Keratinocyte (primary cell): ENCODE data around the gene KRTAP1-1. TPM values are rescaled to one million over a fixed set of nuclear protein-coding genes. Genes with fewer than 3 reads are reported as not detected.

Source experiments
- DNase-seq: peaks from one replicate; pipeline ENCODE4 v3.0.0-alpha.2; 2011; ENCODE audit warnings: low read depth, missing footprints, low spot score
- FAIRE-seq: peaks from 2 replicates; lab custom pipeline; 2011; peaks lifted over from hg19 to GRCh38; lab: Jason Lieb, UNC
- H2AFZ ChIP-seq: 2 replicates; pipeline ENCODE4 v1.6.0; 2012; ENCODE audit warnings: low read length, control low read depth, inconsistent platforms; ENCODE audit not compliant: control insufficient read depth
- H3K27ac ChIP-seq: 2 replicates; pipeline ENCODE4 v1.5.1; 2011; ENCODE audit warnings: low read length; ENCODE audit not compliant: control insufficient read depth, insufficient read depth
- H3K27me3 ChIP-seq: 3 replicates; pipeline ENCODE4 v1.6.0; 2011; ENCODE audit warnings: low read length; ENCODE audit not compliant: control insufficient read depth, insufficient read depth; ENCODE audit errors: extremely low read depth
- H3K36me3 ChIP-seq, 2 experiments: 2 replicates in 1 of 2; 3 replicates in 1 of 2; pipeline ENCODE4 v1.5.1; 2011; ENCODE audit warnings: low read length in 2 of 2, mild to moderate bottlenecking in 1 of 2; ENCODE audit not compliant: control insufficient read depth in 2 of 2, insufficient read depth in 2 of 2; ENCODE audit errors: extremely low read depth in 1 of 2
- H3K4me1 ChIP-seq: 3 replicates; pipeline ENCODE4 v1.5.1; 2011; ENCODE audit warnings: low read length; ENCODE audit not compliant: control insufficient read depth, insufficient read depth; ENCODE audit errors: extremely low read depth
- H3K4me2 ChIP-seq: 3 replicates; pipeline ENCODE4 v1.6.0; 2011; ENCODE audit warnings: low read depth, low read length; ENCODE audit not compliant: control insufficient read depth, insufficient read depth; ENCODE audit errors: extremely low read depth
- H3K4me3 ChIP-seq, 3 experiments: fragments of 200-600 bp in 1 of 3; sonication (generic) in 1 of 3; 2 replicates in 2 of 3; 3 replicates in 1 of 3; pipeline ENCODE4 v1.5.1; 2011 to 2016; ENCODE audit warnings: low read length in 3 of 3, mild to moderate bottlenecking in 3 of 3, control low read depth in 2 of 3, inconsistent platforms in 1 of 3, low read depth in 1 of 3, mixed read lengths in 1 of 3, mixed run types in 1 of 3, moderate library complexity in 1 of 3; ENCODE audit not compliant: control insufficient read depth in 2 of 3, insufficient read depth in 2 of 3; ENCODE audit errors: extremely low read depth in 1 of 3
- H3K79me2 ChIP-seq: 2 replicates; pipeline ENCODE4 v1.6.0; 2012; ENCODE audit warnings: low read length; ENCODE audit not compliant: control insufficient read depth, insufficient read depth
- H3K9ac ChIP-seq: 3 replicates; pipeline ENCODE4 v1.6.0; 2011; ENCODE audit warnings: low read length; ENCODE audit not compliant: control insufficient read depth, insufficient read depth; ENCODE audit errors: extremely low read depth
- H3K9me1 ChIP-seq: 3 replicates; pipeline ENCODE4 v1.6.0; 2011; ENCODE audit warnings: low read length; ENCODE audit not compliant: control insufficient read depth, insufficient read depth; ENCODE audit errors: extremely low read depth
- H3K9me3 ChIP-seq: 2 replicates; pipeline ENCODE4 v1.5.1; 2012; ENCODE audit warnings: low read depth, low read length; ENCODE audit not compliant: control insufficient read depth
- H4K20me1 ChIP-seq: 3 replicates; pipeline ENCODE4 v1.6.0; 2011; ENCODE audit warnings: low read length; ENCODE audit not compliant: control insufficient read depth, insufficient read depth; ENCODE audit errors: extremely low read depth
- EZH2 ChIP-seq: IDR thresholded peaks from one replicate; pipeline ENCODE4 v1.6.1; 2012; ENCODE audit warnings: inconsistent platforms, mild to moderate bottlenecking, low read length, moderate library complexity
- dilution Hi-C: fragments of 300-500 bp; cut with MboI; formaldehyde crosslinking; loops from one replicate; pipeline ENCODE4 v1.7.0; 2020; ENCODE audit warnings: low sequenced_read_pairs; ENCODE audit not compliant: extremely low pct_ligation_motif_present
- polyA plus RNA-seq, 5 experiments: library from polyadenylated mRNA; depleted of rRNA in 3 of 5; stranded (reverse) in 3 of 5; stranded (forward) in 1 of 5; unstranded in 1 of 5; fragments of >200 nt; gene quantifications; 1 replicate in 1 of 5; 2 replicates in 3 of 5; 3 replicates in 1 of 5; pipeline versions ENCODE4 v1.2.1 to v1.2.3, GENCODE V29; 2011 to 2012; ENCODE audit warnings: missing spikeins in 2 of 5, low read depth in 1 of 5, low replicate concordance in 1 of 5
- TF ChIP-seq, protein P1 (sequence below), 3 experiments: IDR thresholded peaks in 1 of 3; conservative IDR thresholded peaks in 1 of 3; optimal IDR thresholded peaks in 1 of 3; 2 replicates in 2 of 3; 3 replicates in 1 of 3; pipeline versions ENCODE3 to v1.5.1; 2011; ENCODE audit warnings: low read length in 3 of 3, mild to moderate bottlenecking in 3 of 3, moderate library complexity in 2 of 3, control low read depth in 1 of 3, inconsistent platforms in 1 of 3; ENCODE audit not compliant: insufficient read depth in 2 of 3; ENCODE audit errors: extremely low read depth in 1 of 3

Gene KRTAP1-1
- polyA plus RNA-seq, 1 donor (not counting 4 experiments of a cell fraction or from before 2014, with no cell fraction given), result not detected

DNA sequence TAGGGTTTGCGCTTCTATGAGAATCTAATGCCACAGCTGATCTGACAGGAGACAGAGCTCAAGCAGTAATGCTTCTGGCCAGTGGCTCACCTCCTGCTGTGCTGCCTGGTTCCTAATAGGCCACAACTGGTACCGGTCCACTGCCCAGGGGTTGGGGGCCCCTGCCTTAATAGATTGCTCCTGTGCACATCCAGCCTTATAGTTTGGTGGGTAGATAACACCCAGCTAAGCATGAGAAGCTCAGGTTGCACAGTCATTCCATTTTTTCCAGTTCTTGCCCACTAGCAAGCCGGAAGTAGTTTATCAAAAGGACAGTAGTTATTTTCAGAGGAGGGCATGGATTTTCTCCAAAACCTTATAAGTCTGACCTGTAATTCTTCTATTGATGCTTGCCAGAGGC is 21.8 kb downstream of the KRTAP1-1 start:
- DNase-seq (no peak), FAIRE-seq (no peak)
- Histone ChIP-seq H3K36me3 (no peaks in the 10 kb centered on the region), H3K9me1 (no peaks in the 10 kb centered on the region), H3K27me3 (no peaks in the 10 kb centered on the region), H3K9me3 (no peaks in the 10 kb centered on the region), H3K4me1 (no peaks in the 10 kb centered on the region), H3K79me2 (no peaks in the 10 kb centered on the region), H3K4me2 (no peak overlapping the region), H3K27ac (no peak overlapping the region), H2AFZ (no peak overlapping the region), H3K9ac (no peak overlapping the region), H4K20me1 (no peaks in the 10 kb centered on the region), H3K4me3 (no peak overlapping the region)
- TF ChIP-seq, protein P1, sequence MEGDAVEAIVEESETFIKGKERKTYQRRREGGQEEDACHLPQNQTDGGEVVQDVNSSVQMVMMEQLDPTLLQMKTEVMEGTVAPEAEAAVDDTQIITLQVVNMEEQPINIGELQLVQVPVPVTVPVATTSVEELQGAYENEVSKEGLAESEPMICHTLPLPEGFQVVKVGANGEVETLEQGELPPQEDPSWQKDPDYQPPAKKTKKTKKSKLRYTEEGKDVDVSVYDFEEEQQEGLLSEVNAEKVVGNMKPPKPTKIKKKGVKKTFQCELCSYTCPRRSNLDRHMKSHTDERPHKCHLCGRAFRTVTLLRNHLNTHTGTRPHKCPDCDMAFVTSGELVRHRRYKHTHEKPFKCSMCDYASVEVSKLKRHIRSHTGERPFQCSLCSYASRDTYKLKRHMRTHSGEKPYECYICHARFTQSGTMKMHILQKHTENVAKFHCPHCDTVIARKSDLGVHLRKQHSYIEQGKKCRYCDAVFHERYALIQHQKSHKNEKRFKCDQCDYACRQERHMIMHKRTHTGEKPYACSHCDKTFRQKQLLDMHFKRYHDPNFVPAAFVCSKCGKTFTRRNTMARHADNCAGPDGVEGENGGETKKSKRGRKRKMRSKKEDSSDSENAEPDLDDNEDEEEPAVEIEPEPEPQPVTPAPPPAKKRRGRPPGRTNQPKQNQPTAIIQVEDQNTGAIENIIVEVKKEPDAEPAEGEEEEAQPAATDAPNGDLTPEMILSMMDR (optimal IDR thresholded peaks at IDR 0.05 in 1 of 3, IDR thresholded peaks at IDR 0.05 in 1 of 3, conservative IDR thresholded peaks at IDR 0.05 in 1 of 3; ENCODE audit: extremely low read depth in 1 of 3, insufficient read depth in 2 of 3, low read length in 3 of 3), result no peak
- no peak for TF ChIP-seq EZH2
- dilution Hi-C loops, result no loop called here

DNA sequence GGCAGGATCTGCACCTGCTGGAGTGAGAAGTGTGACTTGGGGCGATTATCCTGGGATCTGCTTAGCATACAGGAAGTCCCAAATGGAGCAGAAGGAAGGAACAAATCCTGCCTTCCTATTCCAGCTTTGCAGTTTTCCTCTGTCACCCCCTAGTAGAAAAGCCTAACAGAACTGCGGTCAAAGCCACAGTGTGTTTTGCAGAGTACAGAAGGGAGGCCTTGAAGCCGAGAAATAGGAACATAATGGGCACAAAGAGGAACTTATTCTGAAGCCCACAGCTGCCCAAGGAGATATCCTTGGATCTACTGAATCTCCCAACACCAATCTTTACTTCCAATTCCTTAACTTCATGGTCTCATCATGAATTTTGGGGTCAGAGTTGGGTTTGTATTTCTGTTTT is 22.7 kb downstream of the KRTAP1-1 start:
- Histone ChIP-seq H3K9me3 (no peaks in the 10 kb centered on the region), H3K9me1 (no peaks in the 10 kb centered on the region), H2AFZ (no peak overlapping the region), H3K79me2 (no peaks in the 10 kb centered on the region), H3K4me2 (no peak overlapping the region), H3K4me1 (no peaks in the 10 kb centered on the region), H4K20me1 (no peaks in the 10 kb centered on the region), H3K9ac (no peak overlapping the region), H3K36me3 (no peaks in the 10 kb centered on the region), H3K27ac (no peak overlapping the region), H3K4me3 (no peak overlapping the region), H3K27me3 (no peaks in the 10 kb centered on the region)
- DNase-seq (no peak), FAIRE-seq (no peak)
- TF ChIP-seq, protein P1 (optimal IDR thresholded peaks at IDR 0.05 in 1 of 3, IDR thresholded peaks at IDR 0.05 in 1 of 3, conservative IDR thresholded peaks at IDR 0.05 in 1 of 3; ENCODE audit: extremely low read depth in 1 of 3, insufficient read depth in 2 of 3, low read length in 3 of 3), result no peak
- no peak for TF ChIP-seq EZH2
- dilution Hi-C loops, result no loop called here
